Panc1 (cell line): ENCODE data around the gene GOLGA6L2. TPM values are rescaled to one million over a fixed set of nuclear protein-coding genes. Genes with fewer than 3 reads are reported as not detected.
A peak's percentile ranks its signal among the peaks of the same experiment; 100 is the strongest.

Source experiments
- ATAC-seq: fragments of 200-7000 bp; cut with Tn5 transposase; 2 replicates; pipeline ENCODE4 v1.9.1; 2020; ENCODE audit warnings: mild to moderate bottlenecking, moderate library complexity
- BruUV-seq: library from RNA; stranded (reverse); fragments of 400-500 nt; replicated peaks from 2 replicates; lab custom pipeline; 2021; lab: Mats Ljungman, UMichigan
- CTCF ChIA-PET: fragments of 300-600 bp; sonication (Branson Sonifier 250); formaldehyde crosslinking; loops from one replicate; lab custom pipeline; 2022; ENCODE audit warnings: antibody characterized with exemption; lab: Charles Lee
- POLR2A ChIA-PET: fragments of 300-600 bp; sonication (Branson Sonifier 250); formaldehyde crosslinking; loops from one replicate; lab custom pipeline; 2022; ENCODE audit warnings: antibody characterized with exemption; lab: Charles Lee
- DNase-seq: peaks from one replicate; pipeline ENCODE4 v3.0.0-alpha.2; 2010; ENCODE audit warnings: low read depth, low spot score
- H3K27ac ChIP-seq: 2 replicates; pipeline ENCODE4 v1.5.1; 2011; ENCODE audit warnings: mild to moderate bottlenecking, low read length, inconsistent platforms
- H3K27me3 ChIP-seq: fragments of 200-500 bp; sonication (Bioruptor generic); 2 replicates; pipeline ENCODE4 v1.6.0; 2014; ENCODE audit warnings: low read length, inconsistent platforms; ENCODE audit not compliant: control insufficient read depth, insufficient read depth
- H3K36me3 ChIP-seq: fragments of 200-500 bp; sonication (Bioruptor generic); 2 replicates; pipeline ENCODE4 v1.5.1; 2014; ENCODE audit warnings: inconsistent platforms, mild to moderate bottlenecking, low read length, moderate library complexity; ENCODE audit not compliant: control insufficient read depth, insufficient read depth
- H3K4me1 ChIP-seq: 2 replicates; pipeline ENCODE4 v1.5.1; 2011; ENCODE audit warnings: inconsistent platforms, mild to moderate bottlenecking, low read length, moderate library complexity; ENCODE audit not compliant: control insufficient read depth, insufficient read depth
- H3K4me3 ChIP-seq, 2 experiments: 2 replicates each; pipeline ENCODE4 v1.5.1; 2011 to 2012; ENCODE audit warnings: low read depth in 2 of 2, low read length in 2 of 2, mild to moderate bottlenecking in 2 of 2, inconsistent platforms in 1 of 2, moderate library complexity in 1 of 2
- H3K9me3 ChIP-seq: fragments of 200-500 bp; sonication (Bioruptor generic); 2 replicates; pipeline ENCODE4 v1.5.1; 2014; ENCODE audit warnings: low read depth, mild to moderate bottlenecking, inconsistent platforms, low read length, moderate library complexity; ENCODE audit not compliant: control insufficient read depth, insufficient read depth
- POLR2AphosphoS5 ChIP-seq: IDR thresholded peaks from 2 replicates; pipeline ENCODE4 v1.6.1; 2012; ENCODE audit warnings: mild to moderate bottlenecking, low read depth, low read length, moderate library complexity
- REST ChIP-seq, 2 experiments: IDR thresholded peaks; 2 replicates each; pipeline ENCODE4 v1.6.1; 2011 to 2012; ENCODE audit warnings: low read depth in 2 of 2, control low read depth in 1 of 2, low read length in 1 of 2, mild to moderate bottlenecking in 1 of 2, moderate library complexity in 1 of 2; ENCODE audit not compliant: insufficient read depth in 1 of 2
- SIN3A ChIP-seq: IDR thresholded peaks from 2 replicates; pipeline ENCODE4 v1.6.1; 2012; ENCODE audit warnings: low read depth, mild to moderate bottlenecking, low read length, moderate library complexity, borderline replicate concordance; ENCODE audit not compliant: insufficient read depth
- TCF7L2 ChIP-seq: IDR thresholded peaks from 2 replicates; pipeline ENCODE4 v1.6.1; 2011; ENCODE audit warnings: mild to moderate bottlenecking, low read depth, low read length, inconsistent platforms
- in situ Hi-C: cut with HindIII; loops from 2 replicates; pipeline ENCODE4 v1.10.0; 2016; ENCODE audit warnings: low sequenced_read_pairs, low pct_unique_long_range_greater_than_20kb
- intact Hi-C: fragments of 100-400 bp; cut with micrococcal nuclease; formaldehyde crosslinking; loops from one replicate; pipeline ENCODE4 v1.10.0; 2022; ENCODE audit not compliant: unreplicated experiment
- total RNA-seq: library from RNA; stranded (reverse); gene quantifications from one replicate; pipeline ENCODE4 v1.2.1, GENCODE V29; 2021; ENCODE audit not compliant: unreplicated experiment
- TF ChIP-seq, protein P1 (sequence below): fragments of 450-650 bp; IDR thresholded peaks from 2 replicates; pipeline ENCODE4 v1.5.1; 2017; ENCODE audit warnings: mild to moderate bottlenecking

The GOLGA6L2 gene
- total RNA-seq, 1 experiment from 2014 or later: not detected

- ChIA-PET CTCF (no interaction called here), POLR2A (no interaction called here)
- no peak for DNase-seq
- H3K9me3 ChIP-seq: no peaks in the 10 kb centered on the region
- H3K36me3 ChIP-seq: no peaks in the 10 kb centered on the region
- peak; percentile 53; the same call in 1 of the 2 replicates for ATAC-seq
- BruUV-seq: no TSS peak
- no peak overlapping the region for H3K27ac ChIP-seq
- H3K4me3 ChIP-seq: no peak overlapping the region
- intact Hi-C loops: no loop called here
- no peaks in the 10 kb centered on the region for H3K27me3 ChIP-seq
- TF ChIP-seq REST (IDR thresholded peaks at IDR 0.05; ENCODE audit: insufficient read depth in 1 of 2, low read depth in 2 of 2, low read length in 1 of 2): no peak
- no peak for TF ChIP-seq TCF7L2
- no peak for TF ChIP-seq POLR2AphosphoS5
- TF ChIP-seq, protein P1, sequence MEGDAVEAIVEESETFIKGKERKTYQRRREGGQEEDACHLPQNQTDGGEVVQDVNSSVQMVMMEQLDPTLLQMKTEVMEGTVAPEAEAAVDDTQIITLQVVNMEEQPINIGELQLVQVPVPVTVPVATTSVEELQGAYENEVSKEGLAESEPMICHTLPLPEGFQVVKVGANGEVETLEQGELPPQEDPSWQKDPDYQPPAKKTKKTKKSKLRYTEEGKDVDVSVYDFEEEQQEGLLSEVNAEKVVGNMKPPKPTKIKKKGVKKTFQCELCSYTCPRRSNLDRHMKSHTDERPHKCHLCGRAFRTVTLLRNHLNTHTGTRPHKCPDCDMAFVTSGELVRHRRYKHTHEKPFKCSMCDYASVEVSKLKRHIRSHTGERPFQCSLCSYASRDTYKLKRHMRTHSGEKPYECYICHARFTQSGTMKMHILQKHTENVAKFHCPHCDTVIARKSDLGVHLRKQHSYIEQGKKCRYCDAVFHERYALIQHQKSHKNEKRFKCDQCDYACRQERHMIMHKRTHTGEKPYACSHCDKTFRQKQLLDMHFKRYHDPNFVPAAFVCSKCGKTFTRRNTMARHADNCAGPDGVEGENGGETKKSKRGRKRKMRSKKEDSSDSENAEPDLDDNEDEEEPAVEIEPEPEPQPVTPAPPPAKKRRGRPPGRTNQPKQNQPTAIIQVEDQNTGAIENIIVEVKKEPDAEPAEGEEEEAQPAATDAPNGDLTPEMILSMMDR: no peak
- TF ChIP-seq SIN3A: no peak
- H3K4me1 ChIP-seq: no peaks in the 10 kb centered on the region
- in situ Hi-C loops: no loop called here
Observed at GRCh38 chr15:23395030-23395692, 51.9 kb downstream of the GOLGA6L2 start.

Other genes with a start within 250 kb of the GOLGA6L2 start
- not detected for gene GOLGA6L26, start 113.0 kb downstream of the GOLGA6L2 start, total RNA-seq
- 0.15 TPM for gene GOLGA8S, start 92.5 kb downstream of the GOLGA6L2 start, total RNA-seq
- gene MKRN3, start 118.4 kb upstream of the GOLGA6L2 start, total RNA-seq: 7.9 TPM
- gene MAGEL2, start 200.6 kb upstream of the GOLGA6L2 start, total RNA-seq: not detected
- not detected for gene NDN, start 240.1 kb upstream of the GOLGA6L2 start, total RNA-seq